HepG2 (cell line): ENCODE results near the gene TNKS1BP1. TPM values are rescaled to one million over a fixed set of nuclear protein-coding genes. Genes with fewer than 3 reads are reported as not detected.

Source experiments
- ASH2L ChIP-seq: fragments of 300-600, 200-600 bp; sonication (generic); IDR thresholded peaks from 2 replicates; pipeline ENCODE4 v1.7.0; 2017; ENCODE audit warnings: low read depth, mild to moderate bottlenecking, moderate library complexity, mixed read lengths, low read length; ENCODE audit not compliant: insufficient read length
- ATF4 ChIP-seq, 2 experiments: fragments of 450-650 bp in 1 of 2; sonication (generic) in 1 of 2; formaldehyde crosslinking; IDR thresholded peaks; 2 replicates each; pipeline versions ENCODE4 v1.5.0 to v1.8.0; 2020 to 2022; ENCODE audit warnings: mild to moderate bottlenecking in 1 of 2, missing genetic modification reagents in 1 of 2
- DDIT3 ChIP-seq: sonication (generic); formaldehyde crosslinking; IDR thresholded peaks from 2 replicates; pipeline ENCODE4 v1.4.0; 2020; ENCODE audit warnings: mild to moderate bottlenecking, missing genetic modification reagents
- EHMT2 ChIP-seq: fragments of 200-600 bp; sonication (generic); IDR thresholded peaks from 2 replicates; pipeline ENCODE4 v1.7.0; 2017; ENCODE audit warnings: antibody characterized with exemption, low read depth, low read length, borderline replicate concordance
- PTBP1 ChIP-seq: fragments of 200-400 bp; formaldehyde crosslinking; IDR thresholded peaks from 2 replicates; pipeline ENCODE4 v1.6.1; 2018; ENCODE audit warnings: low read length, low read depth; ENCODE audit not compliant: poor library complexity, severe bottlenecking
- RFXAP ChIP-seq: sonication (generic); formaldehyde crosslinking; IDR thresholded peaks from 2 replicates; pipeline ENCODE4 v1.4.0; 2020; ENCODE audit warnings: missing genetic modification reagents, borderline replicate concordance
- RXRB ChIP-seq: IDR thresholded peaks from 2 replicates; pipeline ENCODE4 v1.6.1; 2016; ENCODE audit warnings: borderline replicate concordance, missing genetic modification reagents, missing compliant biosample characterization
- SRF ChIP-seq: IDR thresholded peaks from 2 replicates; pipeline ENCODE4 v1.6.1; 2011; ENCODE audit warnings: mild to moderate bottlenecking, low read depth, low read length, moderate library complexity
- STAT5B ChIP-seq: sonication (generic); formaldehyde crosslinking; IDR thresholded peaks from 2 replicates; pipeline ENCODE4 v1.4.0; 2020; ENCODE audit warnings: missing genetic modification reagents
- ZC3H13 ChIP-seq: sonication (generic); formaldehyde crosslinking; IDR thresholded peaks from 2 replicates; pipeline ENCODE4 v1.8.1; 2023; ENCODE audit warnings: mild to moderate bottlenecking, missing genetic modification reagents, moderate library complexity
- ZFP91 ChIP-seq: sonication (generic); formaldehyde crosslinking; IDR thresholded peaks from 2 replicates; pipeline ENCODE4 v1.9.0; 2022; ENCODE audit warnings: missing genetic modification reagents, mild to moderate bottlenecking, borderline replicate concordance
- ZNF280B ChIP-seq: sonication (generic); formaldehyde crosslinking; IDR thresholded peaks from 2 replicates; pipeline ENCODE4 v1.5.0; 2020; ENCODE audit warnings: missing genetic modification reagents, mild to moderate bottlenecking, borderline replicate concordance
- ZNF350 ChIP-seq: sonication (generic); formaldehyde crosslinking; IDR thresholded peaks from 2 replicates; pipeline ENCODE4 v1.4.0; 2020; ENCODE audit warnings: mild to moderate bottlenecking, low read depth, missing genetic modification reagents, borderline replicate concordance
- ZNF672 ChIP-seq: sonication (generic); formaldehyde crosslinking; IDR thresholded peaks from 2 replicates; pipeline ENCODE4 v1.8.1; 2022; ENCODE audit warnings: missing genetic modification reagents
- ZNF709 ChIP-seq: sonication (generic); formaldehyde crosslinking; IDR thresholded peaks from 2 replicates; pipeline ENCODE4 v1.5.0; 2020; ENCODE audit warnings: mild to moderate bottlenecking, missing genetic modification reagents
- ZNF749 ChIP-seq: sonication (generic); formaldehyde crosslinking; IDR thresholded peaks from 2 replicates; pipeline ENCODE4 v1.8.0; 2022; ENCODE audit warnings: mild to moderate bottlenecking, missing genetic modification reagents, moderate library complexity, borderline replicate concordance
- ZNF850 ChIP-seq: sonication (generic); formaldehyde crosslinking; conservative IDR thresholded peaks from 2 replicates; pipeline ENCODE4 v1.9.0; 2021; ENCODE audit warnings: mild to moderate bottlenecking, missing genetic modification reagents
- polyA plus RNA-seq, 8 experiments: library from polyadenylated mRNA; depleted of rRNA in 3 of 8; stranded (reverse) in 7 of 8; unstranded in 1 of 8; fragments of >200 nt; fragmentation: Illumina TruSeq in 4 of 8; extraction: Trizol in 4 of 8; gene quantifications; 2 replicates each; pipeline versions ENCODE4 v1.2.1 to v1.2.3, GENCODE V29; 2011 to 2016; ENCODE audit warnings: low read depth in 4 of 8, missing spikeins in 1 of 8, mixed read lengths in 1 of 8; ENCODE audit not compliant: insufficient read depth in 1 of 8
- total RNA-seq, 5 experiments: library from RNA; depleted of rRNA; stranded (reverse); fragments of >200 nt; fragmentation: Illumina TruSeq; extraction: Trizol; gene quantifications; 2 replicates each; pipeline ENCODE4 v1.2.3, GENCODE V29; 2016; ENCODE audit warnings: low read depth in 1 of 5
- TF ChIP-seq, protein P1 (sequence below): sonication (generic); formaldehyde crosslinking; IDR thresholded peaks from 2 replicates; pipeline ENCODE4; 2020; ENCODE audit warnings: missing genetic modification reagents, mild to moderate bottlenecking, borderline replicate concordance
- TF ChIP-seq, protein P2 (sequence below): sonication (generic); IDR thresholded peaks from 2 replicates; pipeline ENCODE4 v1.6.1; 2016; ENCODE audit warnings: low read depth, borderline replicate concordance

Gene TNKS1BP1
- total and polyA plus RNA-seq, 2 of the 13 experiments (the other 11 are each of a cell fraction or from before 2014, with no cell fraction given): 13.7 to 15.0 TPM

GRCh38 chr11:57335343-57336110 is 10.8 kb upstream of the TNKS1BP1 start, which contains the start of gene SSRP1 (continued):
- no peak for TF ChIP-seq DDIT3
- 0 out of 2 replicates have a peak, but pooled peaks have one; percentile 12 for TF ChIP-seq SRF
- peak; percentile 37; the same call in 1 of the 2 replicates for TF ChIP-seq ZNF709
- TF ChIP-seq ASH2L: peak; percentile 76
- TF ChIP-seq, protein P1, sequence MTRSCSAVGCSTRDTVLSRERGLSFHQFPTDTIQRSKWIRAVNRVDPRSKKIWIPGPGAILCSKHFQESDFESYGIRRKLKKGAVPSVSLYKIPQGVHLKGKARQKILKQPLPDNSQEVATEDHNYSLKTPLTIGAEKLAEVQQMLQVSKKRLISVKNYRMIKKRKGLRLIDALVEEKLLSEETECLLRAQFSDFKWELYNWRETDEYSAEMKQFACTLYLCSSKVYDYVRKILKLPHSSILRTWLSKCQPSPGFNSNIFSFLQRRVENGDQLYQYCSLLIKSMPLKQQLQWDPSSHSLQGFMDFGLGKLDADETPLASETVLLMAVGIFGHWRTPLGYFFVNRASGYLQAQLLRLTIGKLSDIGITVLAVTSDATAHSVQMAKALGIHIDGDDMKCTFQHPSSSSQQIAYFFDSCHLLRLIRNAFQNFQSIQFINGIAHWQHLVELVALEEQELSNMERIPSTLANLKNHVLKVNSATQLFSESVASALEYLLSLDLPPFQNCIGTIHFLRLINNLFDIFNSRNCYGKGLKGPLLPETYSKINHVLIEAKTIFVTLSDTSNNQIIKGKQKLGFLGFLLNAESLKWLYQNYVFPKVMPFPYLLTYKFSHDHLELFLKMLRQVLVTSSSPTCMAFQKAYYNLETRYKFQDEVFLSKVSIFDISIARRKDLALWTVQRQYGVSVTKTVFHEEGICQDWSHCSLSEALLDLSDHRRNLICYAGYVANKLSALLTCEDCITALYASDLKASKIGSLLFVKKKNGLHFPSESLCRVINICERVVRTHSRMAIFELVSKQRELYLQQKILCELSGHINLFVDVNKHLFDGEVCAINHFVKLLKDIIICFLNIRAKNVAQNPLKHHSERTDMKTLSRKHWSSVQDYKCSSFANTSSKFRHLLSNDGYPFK (CRISPR knock-in tag): 0 out of 2 replicates have a peak, but pooled peaks have one; percentile 46
- no peak for TF ChIP-seq ZNF280B
- TF ChIP-seq, protein P2, sequence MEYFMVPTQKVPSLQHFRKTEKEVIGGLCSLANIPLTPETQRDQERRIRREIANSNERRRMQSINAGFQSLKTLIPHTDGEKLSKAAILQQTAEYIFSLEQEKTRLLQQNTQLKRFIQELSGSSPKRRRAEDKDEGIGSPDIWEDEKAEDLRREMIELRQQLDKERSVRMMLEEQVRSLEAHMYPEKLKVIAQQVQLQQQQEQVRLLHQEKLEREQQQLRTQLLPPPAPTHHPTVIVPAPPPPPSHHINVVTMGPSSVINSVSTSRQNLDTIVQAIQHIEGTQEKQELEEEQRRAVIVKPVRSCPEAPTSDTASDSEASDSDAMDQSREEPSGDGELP: no peak
- peak; percentile 25; the same call in 1 of the 2 replicates for TF ChIP-seq RXRB (CRISPR knock-in tag)
- no peak for TF ChIP-seq EHMT2
- no peak for TF ChIP-seq PTBP1
- TF ChIP-seq ZNF672 (CRISPR knock-in tag): no peak
- no peak for TF ChIP-seq ZNF850 (CRISPR knock-in tag)
- peak in 1 of 2 experiments; percentile 72; a peak in 2 of 4 replicates for TF ChIP-seq ATF4 (CRISPR knock-in tag; IDR thresholded peaks at IDR 0.05)
- 0 out of 2 replicates have a peak, but pooled peaks have one; percentile 32 for TF ChIP-seq ZC3H13 (CRISPR knock-in tag)
- TF ChIP-seq STAT5B (CRISPR knock-in tag): no peak
- 0 out of 2 replicates have a peak, but pooled peaks have one; percentile 48 for TF ChIP-seq ZNF350 (CRISPR knock-in tag)
- TF ChIP-seq RFXAP (CRISPR knock-in tag): peak; percentile 64; the same call in 1 of the 2 replicates
- TF ChIP-seq ZFP91 (CRISPR knock-in tag): peak; percentile 34; the same call in 1 of the 2 replicates
- TF ChIP-seq ZNF749: peak; percentile 53; the same call in 1 of the 2 replicates
